HG02840 (cell line): Measurements from ENCODE around the gene ANKRD44.

Experiments
- ATAC-seq: cut with Tn5 transposase; IDR thresholded peaks from one replicate; pipeline ENCODE4 v1.9.1; 2021; ENCODE audit warnings: mild to moderate bottlenecking, moderate library complexity, moderate number of reproducible peaks; ENCODE audit not compliant: unreplicated experiment, low FRiP score

Gene ANKRD44

DNA sequence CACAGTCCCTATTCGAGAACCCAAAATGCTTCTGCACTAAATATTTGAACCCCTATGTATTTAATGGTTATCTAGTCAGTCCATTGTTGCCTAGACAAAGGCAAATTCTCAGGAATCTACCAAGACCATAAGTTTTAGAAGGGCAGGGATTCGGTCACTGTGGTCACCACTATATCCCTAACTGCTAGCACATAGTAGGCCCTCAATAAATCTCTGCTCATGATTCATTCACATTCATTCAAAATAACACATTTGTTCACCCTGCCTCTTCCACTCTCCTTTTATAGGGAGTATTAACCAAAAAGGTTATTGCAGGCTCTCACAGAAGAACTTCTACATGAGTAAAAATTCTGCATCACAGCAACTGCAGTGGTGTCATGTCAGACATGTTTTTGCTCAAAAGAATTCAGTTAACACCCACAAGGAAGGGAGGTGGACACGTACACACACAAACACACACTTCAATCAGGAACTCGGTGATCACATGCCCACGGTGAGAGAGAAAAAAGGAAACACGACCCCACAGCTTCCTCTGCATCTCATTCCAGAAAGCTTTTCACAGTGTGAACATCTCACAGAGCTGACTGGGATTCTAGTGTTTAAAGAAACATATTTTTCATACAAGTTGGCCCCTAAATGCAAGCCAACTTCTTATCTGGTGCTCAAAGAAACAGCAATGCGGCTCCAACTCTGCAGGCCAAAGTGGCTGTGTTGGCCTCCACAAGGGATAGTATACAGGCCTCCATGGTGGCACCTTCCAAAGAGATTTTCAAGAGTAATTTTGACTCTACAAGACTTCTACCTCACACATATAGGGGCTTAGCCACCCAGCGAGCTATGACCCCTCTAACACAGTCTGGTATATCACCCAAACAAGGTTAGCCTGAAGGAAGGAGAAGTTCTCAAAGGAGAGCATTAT, 98.0 kb downstream of the ANKRD44 start:
- no peak for ATAC-seq

DNA sequence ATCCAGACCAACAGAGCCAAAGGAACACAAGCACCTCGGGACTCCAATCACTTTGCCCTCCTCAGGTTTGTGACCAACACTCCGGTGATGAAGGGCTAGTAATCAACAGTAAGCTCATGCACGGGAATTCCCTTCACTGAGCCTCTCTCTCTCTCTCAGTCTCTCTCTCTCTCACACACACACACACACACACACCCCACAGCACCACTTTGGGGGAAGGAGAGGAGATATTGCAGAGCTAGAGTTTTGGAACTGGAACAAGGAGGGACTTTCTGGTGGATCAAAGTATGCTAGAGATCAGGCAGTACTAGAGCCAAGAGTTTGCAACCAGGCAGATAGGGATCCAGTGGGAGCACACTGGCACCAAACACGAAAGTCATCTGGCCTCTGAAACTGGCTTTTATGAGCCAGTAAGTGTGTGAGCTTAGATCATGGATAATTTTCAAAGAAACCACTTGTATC, 98.7 kb downstream of the ANKRD44 start:
- no peak for ATAC-seq

DNA sequence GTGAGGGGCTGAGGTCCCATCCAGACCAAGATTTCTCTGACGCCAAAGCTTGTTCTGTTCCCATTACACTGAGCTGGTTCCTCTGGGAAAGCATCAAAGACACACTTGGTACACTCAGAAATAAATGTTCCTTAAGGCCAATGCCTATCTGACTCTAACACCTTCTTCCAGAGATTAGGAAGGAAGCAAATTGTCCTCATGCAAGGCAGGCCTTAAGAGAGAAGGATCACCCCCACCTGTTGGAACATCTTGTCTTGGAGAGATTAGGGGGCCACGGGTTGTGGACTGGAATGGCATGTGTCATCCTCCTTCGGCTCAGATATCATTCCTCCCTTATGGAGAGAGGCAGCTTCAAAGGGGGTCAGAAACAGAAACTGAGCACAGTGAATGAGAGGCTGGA, 100.2 kb downstream of the ANKRD44 start:
- ATAC-seq = no peak

- peak; percentile 30 for ATAC-seq
Measured at GRCh38 chr2:197209742-197210408, 100.7 kb downstream of the ANKRD44 start.

- ATAC-seq = no peak
Measured at GRCh38 chr2:197209246-197209645, 101.3 kb downstream of the ANKRD44 start.

- no peak for ATAC-seq
Measured at GRCh38 chr2:197208841-197209240, 101.7 kb downstream of the ANKRD44 start.

DNA sequence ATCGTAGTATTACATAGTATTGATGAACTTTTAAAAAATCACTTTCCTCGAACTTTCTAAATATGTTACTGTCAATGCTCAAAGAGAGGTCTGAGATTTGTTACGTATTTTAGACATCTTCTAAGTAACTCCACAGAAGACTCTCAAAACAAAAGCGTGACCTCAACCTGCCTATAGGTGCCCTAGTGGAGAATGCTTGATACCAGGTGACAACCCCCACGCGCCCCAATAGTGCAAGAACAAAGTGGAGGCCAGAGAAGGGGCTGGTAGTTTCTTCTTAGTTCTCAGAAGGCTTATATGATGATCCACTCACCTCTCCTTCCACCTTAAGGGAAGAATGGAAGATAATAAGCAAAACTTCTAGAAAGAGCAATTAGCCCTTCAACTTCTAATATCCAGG, 102.6 kb downstream of the ANKRD44 start:
- ATAC-seq = no peak

- ATAC-seq = no peak
Measured at GRCh38 chr2:197207598-197207997, 103.0 kb downstream of the ANKRD44 start.

DNA sequence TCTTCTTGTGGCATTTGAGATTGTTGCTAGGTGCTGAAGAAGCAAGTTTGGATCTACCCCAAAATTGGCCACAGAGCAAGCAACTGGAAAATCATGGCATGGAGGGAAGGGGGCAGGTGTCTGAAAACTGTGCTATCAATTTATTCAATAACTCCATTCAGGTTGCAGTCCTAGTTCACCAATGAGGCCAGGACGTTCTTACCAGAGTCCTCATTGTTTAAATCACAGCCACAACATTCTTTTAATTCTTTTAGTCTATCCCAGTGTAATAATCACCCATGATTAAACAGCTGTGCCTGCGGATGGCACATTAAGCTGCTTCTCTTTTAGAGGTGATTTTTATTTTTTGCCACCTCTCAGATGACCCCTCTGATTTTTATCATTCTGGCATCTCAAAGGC, 103.5 kb downstream of the ANKRD44 start:
- no peak for ATAC-seq

DNA sequence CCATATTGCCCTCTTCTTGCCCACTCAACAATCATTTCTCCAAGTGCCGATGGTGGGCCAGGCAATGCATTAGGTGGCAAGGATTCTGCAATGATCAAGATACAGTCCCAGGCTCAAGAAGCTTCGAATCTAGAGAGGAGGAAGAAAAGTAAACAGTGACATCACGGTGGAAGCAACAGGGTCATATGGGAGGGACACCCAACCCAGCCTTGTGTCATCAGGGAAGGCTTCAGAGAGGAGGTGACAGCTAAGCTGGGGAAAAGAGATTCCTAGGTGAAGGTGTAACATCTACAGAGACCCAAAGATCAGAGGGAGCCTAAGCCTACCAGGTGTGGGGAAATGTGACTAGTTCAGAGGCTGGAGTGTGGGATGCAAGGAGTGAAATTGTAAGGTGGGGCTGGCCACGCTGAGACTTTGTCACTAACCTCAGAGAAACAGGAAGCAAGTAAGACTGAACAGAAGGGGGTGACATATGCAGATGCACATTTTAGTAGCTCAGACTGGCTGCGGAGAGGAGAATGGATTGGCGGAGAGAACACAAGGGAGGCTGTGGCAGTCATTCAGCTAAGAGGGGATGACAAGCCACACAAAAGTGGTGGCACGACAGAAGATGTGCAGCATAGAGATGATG, 104.9 kb downstream of the ANKRD44 start:
- ATAC-seq = peak; percentile 62

- no peak for ATAC-seq
Measured at GRCh38 chr2:197204519-197205250, 105.9 kb downstream of the ANKRD44 start.

GRCh38 chr2:197201874-197202273, 108.7 kb downstream of the ANKRD44 start:
- ATAC-seq = no peak

DNA sequence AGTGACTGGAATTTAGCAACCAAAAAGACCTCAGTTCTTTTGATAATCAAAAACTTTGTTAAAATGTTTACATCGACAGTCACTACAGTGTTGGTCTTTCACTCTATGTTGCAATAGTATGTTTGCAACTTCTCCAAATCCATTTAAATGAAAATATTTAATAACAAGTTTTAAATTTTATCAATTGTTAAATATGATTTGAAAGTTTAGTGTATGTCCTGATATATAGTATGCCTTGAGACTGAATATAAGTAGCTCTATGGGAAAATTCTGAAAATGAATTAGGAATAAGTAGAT, 109.9 kb downstream of the ANKRD44 start:
- no peak for ATAC-seq

DNA sequence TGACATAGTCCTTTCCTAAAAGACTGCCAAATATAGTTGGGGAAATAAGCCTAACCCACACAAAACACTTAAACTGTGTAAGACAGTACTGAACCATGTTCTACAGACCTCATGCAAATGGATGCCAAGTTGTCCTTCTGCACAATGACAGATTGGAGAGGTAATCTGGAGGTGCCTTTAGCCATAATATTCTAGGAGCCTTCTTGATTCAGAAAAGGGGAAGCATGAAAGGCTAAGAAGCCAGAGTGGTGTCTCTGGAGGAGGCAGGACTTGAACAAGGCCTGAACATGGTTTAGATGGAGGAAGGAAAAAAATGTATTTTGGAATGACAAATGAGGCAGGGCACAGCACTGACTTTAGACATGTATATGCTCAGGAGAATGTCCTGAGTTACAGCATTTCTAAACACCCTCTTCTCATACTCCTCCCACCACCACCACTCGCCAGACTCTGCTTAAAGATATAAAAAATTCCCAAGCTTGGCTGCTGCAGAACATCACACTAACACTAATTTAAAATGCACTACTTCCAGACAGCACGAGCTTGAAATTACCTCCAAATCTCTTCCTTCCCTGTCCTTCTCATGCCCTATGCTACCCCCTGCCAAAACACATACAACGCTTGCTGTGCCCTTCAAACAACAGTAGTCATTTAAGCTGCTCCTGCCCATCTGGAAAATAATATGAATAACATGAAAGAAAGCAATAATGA, 110.4 kb downstream of the ANKRD44 start:
- no peak for ATAC-seq

GRCh38 chr2:197198890-197199289, 111.7 kb downstream of the ANKRD44 start:
- ATAC-seq = peak; percentile 98

- ATAC-seq = no peak
Measured at GRCh38 chr2:197197895-197198311, 112.7 kb downstream of the ANKRD44 start.

DNA sequence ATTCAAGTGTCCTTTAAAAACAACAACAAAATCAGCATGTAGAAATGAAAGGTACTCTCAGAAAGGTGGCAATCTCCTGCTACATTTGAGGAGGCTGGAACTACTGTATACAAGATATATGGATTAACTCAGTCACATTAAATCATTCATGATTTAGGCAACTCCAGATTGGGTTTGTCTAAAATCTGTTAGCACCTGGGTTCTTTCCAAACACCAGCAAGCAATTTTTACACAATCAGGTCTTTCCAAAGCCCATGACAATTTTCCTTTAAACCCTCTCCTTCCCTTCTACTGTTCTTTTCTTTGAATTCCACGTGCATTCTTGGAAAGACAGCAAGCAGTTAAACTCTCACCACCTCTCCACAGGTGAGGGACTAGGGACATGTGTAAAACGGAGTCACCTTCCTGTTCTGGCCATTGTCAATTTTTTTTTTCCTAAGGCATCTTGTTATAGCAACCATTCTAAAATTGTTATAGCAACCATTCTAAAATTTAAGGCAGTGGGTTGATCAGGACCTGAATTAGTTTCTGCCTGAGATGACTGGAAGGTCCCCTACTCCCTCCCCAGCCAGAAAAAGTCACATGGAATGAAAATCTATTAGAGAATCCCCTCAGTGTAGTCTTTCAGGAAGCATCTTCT, 113.9 kb downstream of the ANKRD44 start:
- no peak for ATAC-seq

- ATAC-seq = no peak
Measured at GRCh38 chr2:197195518-197195917, 115.1 kb downstream of the ANKRD44 start.

DNA sequence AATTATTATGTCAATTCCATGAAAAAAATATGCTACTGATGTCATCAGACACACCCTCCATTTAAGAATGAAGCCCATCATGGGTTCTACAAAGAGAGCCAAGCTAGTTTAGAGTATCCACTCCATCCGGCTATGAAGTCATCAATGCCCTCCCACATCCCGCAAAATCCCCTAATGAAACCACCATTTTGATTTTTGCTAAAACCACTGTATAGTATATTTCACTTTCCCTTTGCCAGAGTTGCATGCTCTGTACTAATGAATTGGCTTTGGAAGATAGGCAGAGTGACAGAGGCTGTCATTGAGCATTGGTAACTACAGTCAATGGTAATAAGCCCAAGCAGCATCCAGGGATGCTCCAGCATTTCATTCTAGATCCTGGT, 118.6 kb downstream of the ANKRD44 start:
- ATAC-seq = peak; percentile 68
